NOMO-1 treated with dmso at 0.1 percent for 144 hours (cell line): ENCODE data around the gene THAP7.

Source experiments
- DNase-seq: peaks from one replicate; lab custom pipeline; 2025; ENCODE audit not compliant: unreplicated experiment; lab: John Stamatoyannopoulos, UW

THAP7 gene

DNA sequence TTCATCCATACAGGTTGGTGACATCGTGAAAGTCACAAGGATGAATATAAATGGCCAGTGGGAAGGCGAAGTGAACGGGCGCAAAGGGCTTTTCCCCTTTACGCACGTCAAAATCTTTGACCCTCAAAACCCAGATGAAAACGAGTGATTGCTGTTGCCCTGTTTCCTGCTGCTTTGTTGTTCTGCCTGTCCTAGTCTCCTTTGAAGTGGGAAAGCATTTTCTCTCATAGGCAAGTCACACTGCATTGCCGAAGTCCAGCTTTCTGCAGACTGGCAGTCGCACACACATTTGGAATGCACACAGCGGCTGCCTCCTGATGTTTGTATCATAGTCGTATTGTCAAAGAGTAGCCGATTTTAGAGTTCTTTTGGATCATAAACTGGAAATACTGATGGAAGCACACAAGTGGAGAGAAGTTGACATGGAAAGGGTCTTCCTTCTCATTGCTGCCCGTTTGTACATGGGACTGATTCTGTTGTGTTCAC is 52.2 kb downstream of the THAP7 start:
- DNase-seq = no peak
